Measurements from ENCODE around the gene ASIC4.

The ASIC4 gene

DNA sequence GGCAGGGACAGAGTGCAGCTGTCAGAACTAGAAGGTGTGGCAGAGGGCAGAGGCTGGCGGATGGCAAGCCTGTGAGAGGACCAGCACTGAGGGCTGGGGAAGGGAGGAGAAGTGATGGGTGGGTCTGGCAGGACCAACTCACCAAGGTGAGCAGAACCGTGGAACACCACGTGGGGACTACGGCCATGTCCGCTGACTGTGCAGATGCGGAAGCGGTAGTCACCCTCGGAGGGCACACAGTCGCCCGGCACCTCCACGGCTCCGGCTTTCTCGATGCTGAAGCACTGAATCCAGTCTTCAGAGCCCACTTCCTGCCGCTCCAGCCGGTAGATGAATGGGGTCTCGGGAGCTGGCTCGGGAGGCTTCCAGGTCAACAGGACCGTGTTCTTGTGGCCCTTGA is 52.8 kb downstream of the ASIC4 start:
- TF ChIP-seq, protein P1, sequence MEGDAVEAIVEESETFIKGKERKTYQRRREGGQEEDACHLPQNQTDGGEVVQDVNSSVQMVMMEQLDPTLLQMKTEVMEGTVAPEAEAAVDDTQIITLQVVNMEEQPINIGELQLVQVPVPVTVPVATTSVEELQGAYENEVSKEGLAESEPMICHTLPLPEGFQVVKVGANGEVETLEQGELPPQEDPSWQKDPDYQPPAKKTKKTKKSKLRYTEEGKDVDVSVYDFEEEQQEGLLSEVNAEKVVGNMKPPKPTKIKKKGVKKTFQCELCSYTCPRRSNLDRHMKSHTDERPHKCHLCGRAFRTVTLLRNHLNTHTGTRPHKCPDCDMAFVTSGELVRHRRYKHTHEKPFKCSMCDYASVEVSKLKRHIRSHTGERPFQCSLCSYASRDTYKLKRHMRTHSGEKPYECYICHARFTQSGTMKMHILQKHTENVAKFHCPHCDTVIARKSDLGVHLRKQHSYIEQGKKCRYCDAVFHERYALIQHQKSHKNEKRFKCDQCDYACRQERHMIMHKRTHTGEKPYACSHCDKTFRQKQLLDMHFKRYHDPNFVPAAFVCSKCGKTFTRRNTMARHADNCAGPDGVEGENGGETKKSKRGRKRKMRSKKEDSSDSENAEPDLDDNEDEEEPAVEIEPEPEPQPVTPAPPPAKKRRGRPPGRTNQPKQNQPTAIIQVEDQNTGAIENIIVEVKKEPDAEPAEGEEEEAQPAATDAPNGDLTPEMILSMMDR (IDR thresholded peaks at IDR 0.05; ENCODE audit: control insufficient read depth, insufficient read depth, low read depth, low read length, missing control alignments), result no peak
- H3K4me3 ChIP-seq (ENCODE audit: control insufficient read depth, low read depth, low read length), result no peak overlapping the region
- DNase-seq (ENCODE audit: low read depth), result no peak

DNA sequence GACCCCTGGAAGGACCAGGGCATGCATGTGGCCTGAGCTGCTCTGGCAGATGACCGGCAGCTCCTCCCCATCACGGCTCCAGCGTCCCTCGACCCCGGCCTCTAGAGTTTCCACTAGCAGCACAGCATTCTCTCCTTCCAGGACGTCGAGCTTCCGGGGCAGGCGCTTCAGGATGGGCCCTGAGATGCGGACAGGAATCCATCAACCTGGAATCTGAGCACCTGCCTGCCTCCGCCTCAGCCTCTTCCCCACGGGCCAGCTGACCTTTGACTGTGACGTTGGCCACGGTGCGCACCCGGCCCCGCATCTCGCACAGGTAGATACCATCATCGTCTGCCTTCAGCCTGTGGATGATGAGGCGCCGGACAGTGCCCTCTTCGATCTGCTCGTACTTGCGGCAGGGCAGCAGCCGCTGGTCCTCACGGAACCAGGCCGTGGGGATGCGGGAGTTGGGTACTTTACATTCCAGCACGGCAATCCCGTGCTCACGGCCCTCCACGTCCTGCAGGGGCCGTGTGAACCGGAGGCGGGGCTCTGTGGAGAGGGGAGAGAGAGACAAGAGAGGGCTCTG is 53.6 kb downstream of the ASIC4 start:
- no peak for DNase-seq (ENCODE audit: low read depth)
- H3K4me3 ChIP-seq (ENCODE audit: control insufficient read depth, low read depth, low read length), result no peak overlapping the region
- TF ChIP-seq, protein P1 (IDR thresholded peaks at IDR 0.05; ENCODE audit: control insufficient read depth, insufficient read depth, low read depth, low read length, missing control alignments), result no peak

DNA sequence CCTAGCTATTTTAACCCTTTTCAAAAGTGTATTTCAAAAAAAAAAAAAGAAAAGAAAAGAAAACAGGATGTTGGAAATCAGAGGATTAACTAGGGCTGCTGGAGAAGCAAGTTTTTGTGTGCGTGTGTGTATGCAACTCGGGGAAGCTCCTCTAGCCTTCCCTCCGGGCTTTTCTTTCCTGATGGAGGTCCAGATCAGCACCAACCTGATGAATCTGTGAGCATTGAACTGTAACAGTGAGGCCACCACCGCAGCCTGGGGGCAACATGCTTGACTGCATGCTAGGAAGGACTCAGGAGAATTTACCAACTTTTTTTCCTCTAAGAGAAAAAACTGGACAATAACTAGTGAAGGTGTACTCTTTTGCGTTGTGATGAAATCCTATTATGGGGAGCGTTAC is 54.8 kb downstream of the ASIC4 start:
- TF ChIP-seq, protein P1 (IDR thresholded peaks at IDR 0.05; ENCODE audit: control insufficient read depth, insufficient read depth, low read depth, low read length, missing control alignments), result no peak
- DNase-seq (ENCODE audit: low read depth), result no peak
- H3K4me3 ChIP-seq (ENCODE audit: control insufficient read depth, low read depth, low read length), result no peak overlapping the region

DNA sequence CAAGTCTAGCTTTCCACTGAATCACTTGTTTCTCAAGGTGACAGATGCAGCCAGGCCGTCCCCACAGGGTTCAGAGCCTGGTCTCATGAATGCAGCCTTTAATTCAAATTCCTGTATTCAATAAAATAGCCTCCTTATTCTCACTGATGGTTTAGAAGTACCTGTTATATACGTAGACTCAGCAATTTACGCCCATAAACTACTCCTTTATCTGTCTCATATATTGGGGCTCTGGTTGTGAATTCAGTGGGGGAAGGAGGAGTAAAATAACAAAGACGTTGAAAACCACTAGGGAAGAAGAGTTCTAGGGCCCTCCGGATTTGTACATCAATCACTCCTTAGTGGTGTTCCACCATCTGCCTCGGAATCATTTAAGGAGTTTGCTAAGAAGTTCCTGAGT is 55.4 kb downstream of the ASIC4 start:
- H3K4me3 ChIP-seq (ENCODE audit: control insufficient read depth, low read depth, low read length), result peak overlapping the region; percentile 69; the same call in 1 of the 2 replicates
- no peak for DNase-seq (ENCODE audit: low read depth)
- TF ChIP-seq, protein P1 (IDR thresholded peaks at IDR 0.05; ENCODE audit: control insufficient read depth, insufficient read depth, low read depth, low read length, missing control alignments), result no peak

DNA sequence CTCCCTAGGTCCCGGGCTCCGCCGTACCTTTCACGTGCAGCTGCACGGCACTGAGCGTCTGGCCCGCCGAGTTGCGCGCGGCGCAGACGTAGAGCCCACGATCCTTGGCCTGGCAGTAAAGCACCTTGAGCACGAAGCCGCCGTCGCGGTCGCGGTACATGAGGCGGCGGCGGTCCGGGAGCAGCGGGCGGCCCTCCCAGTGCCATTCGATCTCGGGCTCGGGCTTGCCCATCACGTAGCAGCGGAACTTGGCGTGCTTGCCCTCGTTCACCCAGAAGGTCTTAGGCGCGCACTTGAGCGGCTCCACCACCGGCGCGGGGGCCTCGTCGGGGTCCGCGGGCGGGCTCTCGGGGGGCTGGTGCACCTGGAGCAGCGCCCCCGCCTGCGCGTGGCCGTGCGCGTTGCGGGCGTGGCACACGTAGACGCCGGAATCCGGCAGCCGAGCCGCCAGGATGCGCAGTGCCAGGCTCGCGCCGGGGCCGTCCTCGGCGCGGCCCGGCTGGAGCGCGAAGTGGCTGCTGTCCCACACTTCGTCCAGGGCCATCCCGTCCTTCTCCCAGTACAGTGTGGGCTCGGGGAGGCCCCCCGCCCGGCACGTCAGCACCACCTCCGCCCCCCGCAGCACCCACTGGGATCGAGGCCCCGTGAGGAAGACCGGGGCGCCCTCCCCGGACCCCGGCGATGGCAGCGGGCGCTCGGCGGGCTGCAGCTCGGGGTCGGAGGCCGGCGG is 56.1 kb downstream of the ASIC4 start:
- TF ChIP-seq, protein P1 (IDR thresholded peaks at IDR 0.05; ENCODE audit: control insufficient read depth, insufficient read depth, low read depth, low read length, missing control alignments), result no peak
- DNase-seq (ENCODE audit: low read depth), result no peak
- H3K4me3 ChIP-seq (ENCODE audit: control insufficient read depth, low read depth, low read length), result peak overlapping the region; percentile 69

DNA sequence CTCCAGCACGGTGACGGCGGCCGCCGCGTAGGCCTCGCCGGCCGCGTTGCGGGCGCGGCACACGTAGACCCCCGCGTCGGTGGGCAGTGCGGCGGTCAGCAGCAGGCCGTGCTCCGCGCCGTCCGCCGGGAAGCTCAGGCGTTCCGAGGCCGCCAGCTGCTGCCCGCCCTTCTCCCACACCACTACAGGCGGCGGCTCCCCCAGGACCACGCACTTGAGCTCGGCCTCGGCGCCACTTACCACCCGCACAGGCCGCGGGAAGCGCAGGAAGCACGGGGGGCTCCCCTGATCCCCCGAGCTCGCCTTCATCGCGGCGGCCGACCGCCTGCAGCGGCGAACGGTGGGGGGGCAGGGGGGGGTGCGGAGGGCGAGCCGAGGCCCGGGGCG is 56.6 kb downstream of the ASIC4 start:
- H3K4me3 ChIP-seq (ENCODE audit: control insufficient read depth, low read depth, low read length), result peak overlapping the region; percentile 69
- DNase-seq (ENCODE audit: low read depth), result no peak
- TF ChIP-seq, protein P1 (IDR thresholded peaks at IDR 0.05; ENCODE audit: control insufficient read depth, insufficient read depth, low read depth, low read length, missing control alignments), result no peak

Data from AG09309 (cell line).